Ishikawa (cell line): ENCODE data around the gene TGFBR3L.

Experiments used
- EP300 ChIP-seq: IDR thresholded peaks from 2 replicates; pipeline ENCODE4 v1.6.1; 2012; ENCODE audit warnings: borderline replicate concordance
- RAD21 ChIP-seq: IDR thresholded peaks from 2 replicates; pipeline ENCODE4 v1.6.1; 2012; ENCODE audit warnings: low read depth

DNA sequence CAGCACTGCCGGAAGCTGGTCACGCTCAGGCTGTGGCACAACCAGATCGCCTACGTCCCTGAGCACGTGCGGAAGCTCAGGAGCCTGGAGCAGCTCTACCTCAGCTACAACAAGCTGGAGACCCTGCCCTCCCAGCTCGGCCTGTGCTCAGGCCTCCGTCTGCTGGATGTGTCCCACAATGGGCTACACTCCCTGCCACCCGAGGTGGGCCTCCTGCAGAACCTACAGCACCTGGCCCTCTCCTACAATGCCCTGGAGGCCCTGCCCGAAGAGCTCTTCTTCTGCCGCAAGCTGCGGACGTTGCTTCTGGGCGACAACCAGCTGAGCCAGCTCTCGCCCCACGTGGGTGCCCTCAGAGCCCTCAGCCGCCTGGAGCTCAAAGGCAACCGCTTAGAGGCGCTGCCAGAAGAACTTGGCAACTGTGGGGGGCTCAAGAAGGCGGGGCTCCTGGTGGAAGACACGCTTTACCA, 14.2 kb upstream of the TGFBR3L start:
- TF ChIP-seq EP300 (no peak), RAD21 (no peak)
